NB4 (cell line): ENCODE results near the gene RAP1GAP.

Source experiments
- MYC ChIP-seq: IDR thresholded peaks from 2 replicates; pipeline ENCODE4 v1.6.1; 2011; ENCODE audit warnings: low read depth, low read length
- POLR2A ChIP-seq: IDR thresholded peaks from 2 replicates; pipeline ENCODE4 v1.6.1; 2011; ENCODE audit warnings: mild to moderate bottlenecking; ENCODE audit not compliant: insufficient read length; ENCODE audit errors: extremely low read depth
- TF ChIP-seq, protein P1 (sequence below): IDR thresholded peaks from one replicate; pipeline ENCODE4 v1.5.1; 2012; ENCODE audit warnings: low read depth, low read length

GRCh38 chr1:21651214-21652042 lies 17.7 kb downstream of the RAP1GAP start:
- TF ChIP-seq, protein P1, sequence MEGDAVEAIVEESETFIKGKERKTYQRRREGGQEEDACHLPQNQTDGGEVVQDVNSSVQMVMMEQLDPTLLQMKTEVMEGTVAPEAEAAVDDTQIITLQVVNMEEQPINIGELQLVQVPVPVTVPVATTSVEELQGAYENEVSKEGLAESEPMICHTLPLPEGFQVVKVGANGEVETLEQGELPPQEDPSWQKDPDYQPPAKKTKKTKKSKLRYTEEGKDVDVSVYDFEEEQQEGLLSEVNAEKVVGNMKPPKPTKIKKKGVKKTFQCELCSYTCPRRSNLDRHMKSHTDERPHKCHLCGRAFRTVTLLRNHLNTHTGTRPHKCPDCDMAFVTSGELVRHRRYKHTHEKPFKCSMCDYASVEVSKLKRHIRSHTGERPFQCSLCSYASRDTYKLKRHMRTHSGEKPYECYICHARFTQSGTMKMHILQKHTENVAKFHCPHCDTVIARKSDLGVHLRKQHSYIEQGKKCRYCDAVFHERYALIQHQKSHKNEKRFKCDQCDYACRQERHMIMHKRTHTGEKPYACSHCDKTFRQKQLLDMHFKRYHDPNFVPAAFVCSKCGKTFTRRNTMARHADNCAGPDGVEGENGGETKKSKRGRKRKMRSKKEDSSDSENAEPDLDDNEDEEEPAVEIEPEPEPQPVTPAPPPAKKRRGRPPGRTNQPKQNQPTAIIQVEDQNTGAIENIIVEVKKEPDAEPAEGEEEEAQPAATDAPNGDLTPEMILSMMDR: no peak
- no peak for TF ChIP-seq POLR2A
- TF ChIP-seq MYC: no peak
